NCI-H524 (cell line): ENCODE data around the gene KRTAP19-5.

ENCODE experiments used
- DNase-seq, 2 experiments: peaks; one replicate each; lab custom pipeline; 2025; lab: John Stamatoyannopoulos, UW

Gene KRTAP19-5

GRCh38 chr21:30502041-30502440 is at the start of gene KRTAP19-5:
TSS of gene KRTAP19-5 (minus strand) at chr21:30502141. CDS start at chr21:30502090, 51 bp downstream.
- no peak for DNase-seq

GRCh38 chr21:30541764-30542163 is 39.8 kb upstream of the KRTAP19-5 start, which contains the start of gene KRTAP19-6:
TSS of gene KRTAP19-6 (minus strand) at chr21:30541864. CDS start at chr21:30541833, 31 bp downstream.
- no peak for DNase-seq

GRCh38 chr21:30518876-30519275 is 16.9 kb upstream of the KRTAP19-5 start:
- DNase-seq = no peak

GRCh38 chr21:30515681-30516080 is 13.7 kb upstream of the KRTAP19-5 start:
- no peak for DNase-seq

GRCh38 chr21:30505621-30506205 is 3.8 kb upstream of the KRTAP19-5 start:
- peak in 1 of 2 experiments; percentile 32 for DNase-seq

- no peak for DNase-seq
These were observed 4.9 kb downstream of the KRTAP19-5 start, which contains the start of gene KRTAP19-4 for GRCh38 chr21:30497065-30497464. TSS of gene KRTAP19-4 (minus strand) at chr21:30497165. CDS start at chr21:30497110, 55 bp downstream.

- no peak for DNase-seq
These were observed 9.9 kb downstream of the KRTAP19-5 start, which contains the start of gene KRTAP19-3 for GRCh38 chr21:30491963-30492428. TSS of gene KRTAP19-3 (minus strand) at chr21:30492013. CDS start at chr21:30491957, 56 bp downstream.

GRCh38 chr21:30487336-30487735 is 14.6 kb downstream of the KRTAP19-5 start, which contains the start of gene KRTAP19-2:
TSS of gene KRTAP19-2 (minus strand) at chr21:30487436. CDS start at chr21:30487348, 88 bp downstream.
- no peak for DNase-seq

- DNase-seq = no peak
These were observed 15.8 kb downstream of the KRTAP19-5 start for GRCh38 chr21:30486180-30486579.

- no peak for DNase-seq
These were observed 19.8 kb downstream of the KRTAP19-5 start for GRCh38 chr21:30482130-30482529.

- no peak for DNase-seq
These were observed 21.8 kb downstream of the KRTAP19-5 start, which contains the start of gene KRTAP19-1 for GRCh38 chr21:30480145-30480544. TSS of gene KRTAP19-1 (minus strand) at chr21:30480367. CDS start at chr21:30480317, 50 bp downstream.

- no peak for DNase-seq
These were observed 22.7 kb downstream of the KRTAP19-5 start for GRCh38 chr21:30479259-30479658.

- DNase-seq = no peak
These were observed 23.9 kb downstream of the KRTAP19-5 start for GRCh38 chr21:30478004-30478403.

- DNase-seq = no peak
These were observed 32.8 kb downstream of the KRTAP19-5 start for GRCh38 chr21:30468900-30469714.

GRCh38 chr21:30463713-30464112 is 38.2 kb downstream of the KRTAP19-5 start:
- DNase-seq = peak in 1 of 2 experiments; percentile 58
